NCI-H1417 treated with DMSO at 0.1 percent for 48 hours (cell line): ENCODE measurements around the gene SPAG6.

Source experiments
- DNase-seq: peaks from one replicate; lab custom pipeline; 2025; lab: John Stamatoyannopoulos, UW

The SPAG6 gene

DNA sequence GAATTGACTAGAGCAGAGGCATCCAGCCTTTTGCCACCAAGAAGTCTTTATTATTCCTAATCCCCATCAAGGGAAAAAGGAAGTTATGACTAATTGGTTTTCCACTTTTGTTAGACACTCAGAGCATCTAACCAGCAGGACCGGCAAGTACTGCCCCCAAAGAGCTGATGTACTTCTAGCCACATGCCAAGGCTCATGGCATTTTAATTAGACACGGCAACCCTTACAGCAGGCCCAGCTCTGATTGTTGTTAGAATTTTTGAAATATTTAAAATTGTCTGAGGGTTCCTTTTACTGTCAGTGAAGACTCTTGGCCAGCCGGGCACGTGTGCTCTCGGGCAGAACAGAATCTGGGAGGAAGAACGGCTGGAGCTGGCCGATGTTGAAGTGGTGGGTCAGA is 114.8 kb downstream of the SPAG6 start:
- no peak for DNase-seq

DNA sequence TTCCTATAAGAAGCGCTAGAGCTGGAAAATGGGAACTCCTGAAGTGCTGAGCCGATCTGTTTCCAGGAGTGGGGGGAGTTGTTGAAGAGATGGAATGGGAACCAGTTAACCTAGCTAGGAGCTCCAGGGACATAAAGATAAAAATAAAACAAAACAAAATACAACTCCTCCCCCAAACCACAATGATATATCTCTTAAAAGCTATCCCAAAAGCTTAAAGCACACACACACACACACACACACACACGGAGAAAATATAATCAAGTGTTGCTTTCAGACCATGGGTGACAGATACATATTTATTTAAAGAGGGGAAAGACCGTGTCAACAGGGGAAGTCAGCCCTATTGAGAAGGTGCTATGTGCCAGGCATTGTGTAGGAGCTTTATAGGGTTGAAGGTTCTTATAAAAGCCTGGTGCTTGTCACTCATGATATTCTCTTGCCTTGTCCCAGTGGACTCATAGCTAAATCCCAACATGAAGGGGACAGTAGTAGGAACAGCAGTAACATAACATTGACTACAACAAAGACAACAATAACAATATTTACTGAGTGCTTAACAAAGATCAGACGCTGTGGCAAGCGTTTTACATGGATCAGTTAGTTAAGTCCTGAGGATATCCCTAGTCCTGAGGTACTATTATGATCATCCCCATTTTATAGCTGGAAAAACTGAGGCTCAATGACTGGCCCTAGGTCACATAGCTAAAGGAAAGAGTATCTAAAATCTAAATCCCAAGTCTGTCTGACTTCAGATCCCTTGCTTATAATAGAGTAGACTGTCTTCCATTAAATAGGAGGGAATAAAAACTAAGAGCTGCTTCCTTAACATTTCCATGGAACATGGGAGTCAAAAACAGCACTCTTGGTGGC is 115.5 kb downstream of the SPAG6 start:
- DNase-seq: no peak

DNA sequence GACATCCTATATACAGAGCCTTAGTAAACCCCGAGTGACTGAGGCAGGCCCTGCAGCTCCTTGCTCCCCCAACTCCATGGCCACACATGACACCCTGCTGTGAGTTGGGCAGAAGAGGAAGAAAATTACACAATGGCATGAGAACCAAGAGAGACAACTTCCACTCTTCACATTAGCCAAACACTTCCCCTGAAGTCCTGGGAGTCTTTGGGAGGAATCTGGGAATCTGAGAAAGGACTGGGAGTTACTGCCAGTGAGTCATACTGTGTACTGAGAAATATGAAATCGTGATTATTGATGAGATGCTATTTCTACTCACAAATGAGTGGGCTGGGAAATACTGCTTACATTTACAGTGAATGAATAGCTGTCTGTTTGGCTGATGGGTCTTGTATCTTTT is 116.6 kb downstream of the SPAG6 start:
- DNase-seq: no peak

DNA sequence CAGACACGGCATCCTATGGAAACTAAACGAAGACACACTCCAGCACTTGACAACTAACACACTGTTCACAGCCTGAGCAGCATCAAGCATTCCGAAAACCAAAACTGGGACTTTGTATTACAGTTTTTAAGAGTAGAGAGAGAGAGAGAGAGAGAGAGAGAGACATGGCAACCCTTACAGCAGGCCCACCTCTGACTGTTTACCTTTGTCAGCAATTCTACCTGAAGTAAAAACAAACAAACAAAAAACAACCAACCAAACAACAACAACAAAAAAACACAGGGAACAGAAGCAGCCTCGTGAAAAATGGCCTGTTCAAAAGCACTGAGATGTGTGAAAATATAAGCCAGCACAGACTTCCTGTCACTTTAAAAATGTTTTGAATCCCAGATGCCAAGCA is 118.0 kb downstream of the SPAG6 start:
- no peak for DNase-seq

DNA sequence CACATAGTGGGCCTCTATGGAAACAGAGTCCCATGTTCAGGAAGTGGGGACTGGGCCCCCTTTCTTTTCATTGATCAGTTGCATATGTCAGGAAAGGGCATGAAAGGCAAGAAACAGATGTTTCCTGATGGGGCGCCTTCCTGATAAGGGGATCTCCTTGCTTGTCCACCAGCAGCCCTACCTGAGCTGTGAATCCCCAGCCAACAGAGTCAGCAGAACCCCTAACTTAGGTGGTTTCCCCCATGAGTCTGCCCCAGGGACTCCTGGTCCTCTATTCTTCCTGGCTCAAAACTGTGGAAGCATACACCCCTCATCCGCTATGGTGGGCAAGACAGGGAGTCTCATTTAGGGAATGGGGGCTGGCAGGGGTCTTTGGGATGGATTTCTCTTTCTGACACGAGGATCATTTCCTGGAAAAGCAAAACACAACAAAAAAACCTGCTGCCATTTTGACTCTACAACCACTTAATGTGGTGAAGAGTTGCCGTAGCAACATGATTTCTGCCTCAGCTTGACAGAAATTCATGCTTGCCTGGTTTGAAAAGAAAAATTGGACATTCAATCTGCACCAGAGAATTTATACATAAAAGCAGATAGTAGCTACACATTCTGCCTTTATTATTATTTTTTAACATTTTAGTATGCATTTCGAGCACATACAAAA is 119.8 kb downstream of the SPAG6 start:
- DNase-seq: no peak

DNA sequence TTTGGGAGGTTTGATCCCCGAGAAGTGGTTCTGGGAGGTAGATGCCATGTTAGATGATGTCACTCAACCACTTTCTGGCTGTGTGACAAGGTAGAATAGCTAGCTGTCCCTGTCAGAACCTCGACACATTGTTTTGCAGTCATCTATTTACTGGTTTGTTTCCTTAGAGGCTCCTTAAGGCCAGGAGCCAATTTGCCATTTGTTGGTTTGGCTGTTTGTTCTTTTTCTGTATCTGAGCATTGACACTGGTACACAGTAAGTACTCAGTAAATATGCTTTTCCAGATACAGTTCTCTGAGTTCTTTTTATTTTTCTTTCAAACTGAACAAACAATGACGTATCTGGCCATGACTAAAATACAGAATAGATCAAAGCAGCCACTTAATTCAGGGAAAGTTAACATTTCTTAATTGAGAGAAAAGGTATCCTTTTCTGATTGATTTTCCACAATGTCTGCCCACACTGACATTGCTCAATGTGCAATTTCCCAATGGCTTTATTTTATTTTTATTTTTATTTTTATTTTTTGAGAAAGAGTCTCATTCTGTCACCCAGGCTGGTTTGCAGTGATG is 121.6 kb downstream of the SPAG6 start:
- no peak for DNase-seq
